ENCODE results near the gene TMEM186. TPM values are rescaled to one million over a fixed set of nuclear protein-coding genes. Genes with fewer than 3 reads are reported as not detected.

Gene TMEM186
- total and polyA plus RNA-seq, 2 experiments from 2014 or later = 4.9 to 10.8 TPM

- no peak for TF ChIP-seq EZH2 (IDR thresholded peaks at IDR 0.05; ENCODE audit: insufficient read depth, poor library complexity, severe bottlenecking)
- TF ChIP-seq EZH2phosphoT487 (IDR thresholded peaks at IDR 0.05; ENCODE audit: insufficient read depth, low read depth) = no peak
- WGBS, 2 experiments (ENCODE audit: low coverage in 1 of 2, low lambda C conversion rate in 2 of 2, missing lambda C conversion rate in 2 of 2) = 77 to 78% methylated on average over 12 of the region's 12 CpGs
- Histone ChIP-seq H3K9me2 (ENCODE audit: insufficient read depth) (no peaks in the 10 kb centered on the region), H3K9ac (no peak overlapping the region), H3K27me3 (replicated peaks; ENCODE audit: insufficient read depth) (no peaks in the 10 kb centered on the region), H4K20me1 (ENCODE audit: insufficient read depth) (no peaks in the 10 kb centered on the region; the same call in 1 of the 2 replicates), H3K4me1 (ENCODE audit: insufficient read depth) (0 out of 2 replicates have a peak, but pooled peaks cover 4% of the 10 kb centered on the region), H3K9me3 (ENCODE audit: low read depth) (no peaks in the 10 kb centered on the region), H3K79me2 (ENCODE audit: insufficient read depth) (peaks cover 93% of the 10 kb centered on the region), H2AFZ (no peak overlapping the region), H3K4me3 (no peak overlapping the region), H3K4me2 (ENCODE audit: unreplicated experiment) (no peak overlapping the region), H3K36me3 (ENCODE audit: low read depth) (peaks cover 91% of the 10 kb centered on the region), H3F3A (ENCODE audit: insufficient read depth) (peaks cover 51% of the 10 kb centered on the region), H3K27ac (no peak overlapping the region)
- in situ Hi-C loops (cut with MboI) = no loop called here
- DNase-seq = no peak
Measured at GRCh38 chr16:8812162-8812843, 14.9 kb upstream of the TMEM186 start.

GRCh38 chr16:8808613-8809353 lies 11.3 kb upstream of the TMEM186 start:
- 74 to 79% methylated on average over 11 of the region's 11 CpGs for WGBS, 2 experiments (ENCODE audit: low coverage in 1 of 2, low lambda C conversion rate in 2 of 2, missing lambda C conversion rate in 2 of 2)
- peaks cover 91% of the 10 kb centered on the region for H3K36me3 ChIP-seq (ENCODE audit: low read depth)
- H4K20me1 ChIP-seq (ENCODE audit: insufficient read depth) = no peaks in the 10 kb centered on the region; the same call in 1 of the 2 replicates

GRCh38 chr16:8808009-8808408 lies 10.6 kb upstream of the TMEM186 start:
- Histone ChIP-seq H3K79me2 (ENCODE audit: insufficient read depth) (peaks cover 98% of the 10 kb centered on the region), H3K4me2 (ENCODE audit: unreplicated experiment) (no peak overlapping the region), H3K27me3 (replicated peaks; ENCODE audit: insufficient read depth) (no peaks in the 10 kb centered on the region), H3K36me3 (ENCODE audit: low read depth) (peaks cover 90% of the 10 kb centered on the region), H3K9me3 (ENCODE audit: low read depth) (no peaks in the 10 kb centered on the region), H2AFZ (no peak overlapping the region), H4K20me1 (ENCODE audit: insufficient read depth) (no peaks in the 10 kb centered on the region; the same call in 1 of the 2 replicates), H3K4me1 (ENCODE audit: insufficient read depth) (no peaks in the 10 kb centered on the region), H3K27ac (no peak overlapping the region), H3K9me2 (ENCODE audit: insufficient read depth) (no peaks in the 10 kb centered on the region), H3F3A (ENCODE audit: insufficient read depth) (peaks cover 24% of the 10 kb centered on the region), H3K4me3 (no peak overlapping the region), H3K9ac (no peak overlapping the region)
- no peak for TF ChIP-seq EZH2 (IDR thresholded peaks at IDR 0.05; ENCODE audit: insufficient read depth, poor library complexity, severe bottlenecking)
- TF ChIP-seq EZH2phosphoT487 (IDR thresholded peaks at IDR 0.05; ENCODE audit: insufficient read depth, low read depth) = no peak
- in situ Hi-C loops (cut with MboI) = no loop called here
- DNase-seq = no peak
- 95 to 100% methylated on average over 3 of the region's 3 CpGs for WGBS, 2 experiments (ENCODE audit: low coverage in 1 of 2, low lambda C conversion rate in 2 of 2, missing lambda C conversion rate in 2 of 2)

More at GRCh38 chr16:8808613-8809353, 11.3 kb upstream of the TMEM186 start:
- Histone ChIP-seq H3K4me1 (ENCODE audit: insufficient read depth) (no peaks in the 10 kb centered on the region), H3K27ac (no peak overlapping the region), H3K27me3 (replicated peaks; ENCODE audit: insufficient read depth) (no peaks in the 10 kb centered on the region), H3K9me2 (ENCODE audit: insufficient read depth) (no peaks in the 10 kb centered on the region), H3K4me2 (ENCODE audit: unreplicated experiment) (no peak overlapping the region), H3K9me3 (ENCODE audit: low read depth) (no peaks in the 10 kb centered on the region), H2AFZ (no peak overlapping the region), H3F3A (ENCODE audit: insufficient read depth) (peaks cover 24% of the 10 kb centered on the region), H3K4me3 (no peak overlapping the region), H3K79me2 (ENCODE audit: insufficient read depth) (peaks cover 96% of the 10 kb centered on the region), H3K9ac (no peak overlapping the region)
- in situ Hi-C loops (cut with MboI) = no loop called here
- TF ChIP-seq EZH2phosphoT487 (IDR thresholded peaks at IDR 0.05; ENCODE audit: insufficient read depth, low read depth) (no peak), EZH2 (IDR thresholded peaks at IDR 0.05; ENCODE audit: insufficient read depth, poor library complexity, severe bottlenecking) (no peak)
- DNase-seq = no peak

GRCh38 chr16:8807189-8807588 lies 9.8 kb upstream of the TMEM186 start:
- no peaks in the 10 kb centered on the region for H3K9me3 ChIP-seq (ENCODE audit: low read depth)
- H3F3A ChIP-seq (ENCODE audit: insufficient read depth) = peaks cover 24% of the 10 kb centered on the region
- H3K4me3 ChIP-seq = no peak overlapping the region
- H2AFZ ChIP-seq = no peak overlapping the region
- no peaks in the 10 kb centered on the region for H3K9me2 ChIP-seq (ENCODE audit: insufficient read depth)
- 96 to 100% methylated on average over 5 of the region's 5 CpGs for WGBS, 2 experiments (ENCODE audit: low coverage in 1 of 2, low lambda C conversion rate in 2 of 2, missing lambda C conversion rate in 2 of 2)
- no peaks in the 10 kb centered on the region for H3K4me1 ChIP-seq (ENCODE audit: insufficient read depth)
- H3K9ac ChIP-seq = no peak overlapping the region
- H3K36me3 ChIP-seq (ENCODE audit: low read depth) = peaks cover 90% of the 10 kb centered on the region
- no peak for TF ChIP-seq EZH2 (IDR thresholded peaks at IDR 0.05; ENCODE audit: insufficient read depth, poor library complexity, severe bottlenecking)
- TF ChIP-seq EZH2phosphoT487 (IDR thresholded peaks at IDR 0.05; ENCODE audit: insufficient read depth, low read depth) = no peak
- no peak overlapping the region for H3K4me2 ChIP-seq (ENCODE audit: unreplicated experiment)
- peaks cover 98% of the 10 kb centered on the region for H3K79me2 ChIP-seq (ENCODE audit: insufficient read depth)
- H3K27ac ChIP-seq = no peak overlapping the region
- no peak for DNase-seq
- H4K20me1 ChIP-seq (ENCODE audit: insufficient read depth) = no peaks in the 10 kb centered on the region; the same call in 1 of the 2 replicates
- no peaks in the 10 kb centered on the region for H3K27me3 ChIP-seq (replicated peaks; ENCODE audit: insufficient read depth)
- in situ Hi-C loops (cut with MboI) = no loop called here

Data from GM23248 (cell line).